Trophoblast cell (in vitro differentiated cells and primary cell): ENCODE measurements around the gene HDAC8.
A peak's percentile ranks its signal among the peaks of the same experiment; 100 is the strongest.
"Not testable (repeated sequence)": the region's sequence is repeated elsewhere in the genome, so short reads cannot be mapped to it uniquely, and the experiment has no call there.

Source experiments
- DNase-seq, 2 donors: peaks; one replicate each; pipeline ENCODE4 v3.0.0-alpha.2; 2016
- H2AFZ ChIP-seq: 2 replicates; pipeline ENCODE4 v1.6.1; 2013; ENCODE audit warnings: low read length, moderate library complexity, mild to moderate bottlenecking; ENCODE audit not compliant: insufficient read depth, poor library complexity
- H2AK5ac ChIP-seq: 2 replicates; pipeline ENCODE4 v1.6.1; 2013; ENCODE audit warnings: mild to moderate bottlenecking, low read length
- H2BK120ac ChIP-seq: 2 replicates; pipeline ENCODE4 v1.6.1; 2013; ENCODE audit warnings: low read length, mild to moderate bottlenecking, moderate library complexity; ENCODE audit not compliant: insufficient read depth, poor library complexity
- H2BK12ac ChIP-seq: 2 replicates; pipeline ENCODE4 v1.6.1; 2013; ENCODE audit warnings: mild to moderate bottlenecking, low read length, moderate library complexity
- H2BK5ac ChIP-seq: 2 replicates; pipeline ENCODE4 v1.6.1; 2013; ENCODE audit warnings: low read length, low read depth, moderate library complexity, mild to moderate bottlenecking; ENCODE audit not compliant: poor library complexity
- H3K14ac ChIP-seq: 2 replicates; pipeline ENCODE4 v1.6.1; 2013; ENCODE audit warnings: mild to moderate bottlenecking, low read length
- H3K18ac ChIP-seq: 2 replicates; pipeline ENCODE4 v1.6.1; 2013; ENCODE audit warnings: mild to moderate bottlenecking, low read length
- H3K23ac ChIP-seq: 2 replicates; pipeline ENCODE4 v1.6.1; 2013; ENCODE audit warnings: low read length
- H3K27ac ChIP-seq: 2 replicates; pipeline ENCODE4 v1.5.1; 2013; ENCODE audit warnings: low read depth, mild to moderate bottlenecking, inconsistent platforms, low read length, moderate library complexity
- H3K27me3 ChIP-seq: 2 replicates; pipeline ENCODE4 v1.6.1; 2013; ENCODE audit warnings: inconsistent platforms, mild to moderate bottlenecking, low read length, moderate library complexity; ENCODE audit not compliant: insufficient read depth
- H3K36me3 ChIP-seq, 2 experiments: 1 replicate in 1 of 2; 2 replicates in 1 of 2; pipeline ENCODE4 v1.6.1; 2013; ENCODE audit warnings: low read length in 2 of 2, mild to moderate bottlenecking in 2 of 2, moderate library complexity in 1 of 2; ENCODE audit not compliant: insufficient read depth in 2 of 2, control insufficient read depth in 1 of 2
- H3K4ac ChIP-seq: 2 replicates; pipeline ENCODE4 v1.6.1; 2013; ENCODE audit warnings: low read depth, mild to moderate bottlenecking, low read length, moderate library complexity
- H3K4me1 ChIP-seq, 2 experiments: 1 replicate in 1 of 2; 2 replicates in 1 of 2; pipeline ENCODE4 v1.6.1; 2013; ENCODE audit warnings: low read length in 2 of 2, mild to moderate bottlenecking in 2 of 2, moderate library complexity in 1 of 2; ENCODE audit not compliant: insufficient read depth in 2 of 2, control insufficient read depth in 1 of 2
- H3K4me2 ChIP-seq: 2 replicates; pipeline ENCODE4 v1.6.1; 2013; ENCODE audit warnings: inconsistent platforms, mild to moderate bottlenecking, low read length, moderate library complexity
- H3K4me3 ChIP-seq: 2 replicates; pipeline ENCODE4 v1.5.1; 2013; ENCODE audit warnings: mild to moderate bottlenecking, low read depth, low read length, inconsistent platforms
- H3K79me1 ChIP-seq: one replicate; pipeline ENCODE4 v1.6.1; 2013; ENCODE audit warnings: low read length
- H3K79me2 ChIP-seq: 2 replicates; pipeline ENCODE4 v1.6.1; 2013; ENCODE audit warnings: low read length, mild to moderate bottlenecking; ENCODE audit not compliant: control insufficient read depth, insufficient read depth, poor library complexity
- H3K9ac ChIP-seq: 2 replicates; pipeline ENCODE4 v1.6.1; 2013; ENCODE audit warnings: mild to moderate bottlenecking, low read length
- H3K9me3 ChIP-seq: 2 replicates; pipeline ENCODE4 v1.6.1; 2013; ENCODE audit warnings: low read depth, mild to moderate bottlenecking, control low read depth, inconsistent platforms, low read length; ENCODE audit not compliant: insufficient read depth
- H4K12ac ChIP-seq: 2 replicates; pipeline ENCODE4 v1.6.1; 2013; ENCODE audit warnings: low read depth, mild to moderate bottlenecking, low read length, moderate library complexity
- H4K8ac ChIP-seq: 2 replicates; pipeline ENCODE4 v1.6.1; 2013; ENCODE audit warnings: low read depth, mild to moderate bottlenecking, low read length, moderate library complexity
- H4K91ac ChIP-seq: one replicate; pipeline ENCODE4 v1.6.1; 2013; ENCODE audit warnings: low read depth, mild to moderate bottlenecking, low read length, moderate library complexity
- WGBS: extraction: QIAGEN DNeasy Blood & Tissue Kit; methylation state at CpG from one replicate; pipeline ENCODE4 v1.1.7; 2013; ENCODE audit warnings: missing lambda C conversion rate; ENCODE audit not compliant: insufficient read length, insufficient coverage; ENCODE audit errors: extremely low coverage; 5-methylcytosine and 5-hydroxymethylcytosine counted together

The HDAC8 gene

DNA sequence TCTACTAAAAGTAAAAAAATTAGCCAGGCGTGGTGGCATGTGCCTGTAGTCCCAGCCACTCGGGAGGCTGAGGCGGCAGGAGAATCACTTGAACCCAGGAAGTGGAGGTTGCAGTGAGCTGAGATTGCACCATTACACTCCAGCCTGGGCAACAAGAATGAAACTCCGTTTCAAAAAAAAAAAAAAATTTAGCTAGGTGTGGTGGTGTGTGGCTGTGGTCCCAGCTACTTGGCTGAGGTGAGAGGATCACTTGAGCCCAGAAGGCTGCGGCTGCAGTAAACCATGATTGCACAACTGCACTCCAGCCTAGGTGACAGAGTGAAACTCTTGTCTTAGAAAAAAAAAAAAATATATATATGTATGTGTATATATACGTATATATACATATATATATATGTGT, 20.2 kb downstream of the HDAC8 start:
- not testable (repeated sequence) for H2BK12ac ChIP-seq, H3K4ac ChIP-seq, H3K14ac ChIP-seq, H3K18ac ChIP-seq, H2AK5ac ChIP-seq, H2BK120ac ChIP-seq, H3K4me1 ChIP-seq, H3K4me2 ChIP-seq, H3K9me3 ChIP-seq, H4K91ac ChIP-seq, H3K9ac ChIP-seq, H3K27ac ChIP-seq, H3K79me2 ChIP-seq, DNase-seq, H3K23ac ChIP-seq, H3K4me3 ChIP-seq, H3K79me1 ChIP-seq, H3K27me3 ChIP-seq, H2BK5ac ChIP-seq, H2AFZ ChIP-seq, H4K12ac ChIP-seq, H3K36me3 ChIP-seq, H4K8ac ChIP-seq
- WGBS: no CpG with 5 or more reads among the region's 6 CpGs

DNA sequence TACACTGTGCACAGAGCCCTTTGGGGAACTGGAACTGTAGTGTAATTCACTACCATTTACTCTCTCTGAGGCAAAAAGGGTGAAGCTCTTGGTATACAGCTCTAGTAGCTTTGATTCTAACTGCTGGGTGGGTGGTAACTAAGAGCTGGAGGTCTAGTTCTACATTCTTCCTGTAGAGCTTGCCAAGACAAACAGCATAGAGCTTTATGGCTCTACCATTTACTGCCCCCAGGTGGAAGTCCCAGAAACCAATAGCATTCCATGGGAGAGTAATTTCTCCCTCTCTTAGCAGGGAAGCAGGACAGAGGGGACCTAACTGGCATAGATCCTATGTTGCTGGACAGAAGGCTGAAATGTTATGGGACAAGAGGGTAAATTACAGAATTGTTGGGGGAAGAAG, 26.7 kb downstream of the HDAC8 start:
- Histone ChIP-seq H4K8ac (no peak overlapping the region), H4K12ac (no peak overlapping the region), H2AK5ac (no peak overlapping the region), H2BK120ac (no peak overlapping the region), H2AFZ (no peak overlapping the region), H3K4me1 (no peaks in the 10 kb centered on the region), H3K4me3 (no peak overlapping the region), H3K18ac (no peak overlapping the region), H3K27me3 (no peaks in the 10 kb centered on the region), H3K9me3 (no peaks in the 10 kb centered on the region), H3K9ac (no peak overlapping the region), H2BK5ac (no peak overlapping the region), H3K4me2 (no peak overlapping the region), H4K91ac (no peak overlapping the region), H3K23ac (no peak overlapping the region), H3K79me2 (no peaks in the 10 kb centered on the region), H3K4ac (no peak overlapping the region), H3K27ac (no peak overlapping the region), H3K79me1 (no peaks in the 10 kb centered on the region), H2BK12ac (no peak overlapping the region), H3K36me3 (peaks cover 0 to 5% of the 10 kb centered on the region in 2 experiments), H3K14ac (no peak overlapping the region)
- no peak for DNase-seq

DNA sequence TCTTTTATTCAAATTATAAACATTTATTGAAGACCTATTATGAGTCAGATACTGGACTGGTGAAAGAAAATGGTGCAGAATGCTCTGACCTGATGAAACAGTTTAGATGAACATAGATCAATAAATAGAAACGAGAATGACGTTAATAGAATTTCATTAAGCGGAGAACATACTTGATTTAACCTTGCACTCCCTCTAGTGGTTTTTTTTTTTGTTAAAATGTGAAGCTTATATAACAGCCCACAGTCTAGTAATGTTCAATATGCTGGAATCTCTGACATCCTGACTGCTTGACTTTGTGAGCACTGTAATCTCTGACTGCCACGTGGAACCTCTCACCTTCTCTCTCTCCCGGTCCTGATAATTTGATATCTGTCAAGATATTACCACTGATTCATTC, 32.3 kb downstream of the HDAC8 start:
- H3K23ac ChIP-seq: no peak overlapping the region
- H3K79me2 ChIP-seq: no peaks in the 10 kb centered on the region
- no peak overlapping the region for H3K4me3 ChIP-seq
- H2AFZ ChIP-seq: no peak overlapping the region
- no peak overlapping the region for H3K4ac ChIP-seq
- no peak overlapping the region for H4K12ac ChIP-seq
- H3K18ac ChIP-seq: no peak overlapping the region
- H2BK5ac ChIP-seq: no peak overlapping the region
- no CpG with 5 or more reads among the region's 5 CpGs for WGBS
- H2BK12ac ChIP-seq: no peak overlapping the region
- H3K9me3 ChIP-seq: no peaks in the 10 kb centered on the region
- H3K4me2 ChIP-seq: no peak overlapping the region
- H3K79me1 ChIP-seq: no peaks in the 10 kb centered on the region
- no peak overlapping the region for H3K27ac ChIP-seq
- H4K91ac ChIP-seq: no peak overlapping the region
- DNase-seq: peak in 1 of 2 donors; percentile 39
- H3K27me3 ChIP-seq: no peaks in the 10 kb centered on the region
- H3K4me1 ChIP-seq: no peaks in the 10 kb centered on the region
- H3K14ac ChIP-seq: no peak overlapping the region
- H3K36me3 ChIP-seq: peaks cover 0 to 5% of the 10 kb centered on the region in 2 experiments
- no peak overlapping the region for H2BK120ac ChIP-seq
- no peak overlapping the region for H2AK5ac ChIP-seq
- no peak overlapping the region for H3K9ac ChIP-seq
- no peak overlapping the region for H4K8ac ChIP-seq

DNA sequence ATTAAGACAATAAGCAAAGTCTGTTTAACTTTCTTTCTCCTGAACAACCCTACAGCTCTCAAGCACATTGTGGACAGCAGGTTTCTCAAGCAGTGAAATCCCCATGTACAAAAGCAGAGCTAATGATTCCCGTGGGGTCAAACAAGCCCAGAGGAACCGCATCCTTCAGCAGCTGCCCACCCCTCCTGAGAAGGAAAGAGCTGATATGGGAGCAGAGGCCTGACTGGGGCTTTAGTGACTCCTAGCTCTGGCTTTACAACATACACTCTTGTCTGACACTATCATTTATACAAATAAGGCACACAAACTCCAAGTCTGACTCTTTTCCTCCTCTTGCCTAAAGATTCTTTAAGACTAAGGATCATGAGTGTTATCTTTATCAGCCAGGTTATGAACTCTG, 32.8 kb downstream of the HDAC8 start:
- H3K14ac ChIP-seq: no peak overlapping the region
- H3K4ac ChIP-seq: no peak overlapping the region
- H3K4me3 ChIP-seq: no peak overlapping the region
- no peak overlapping the region for H3K9ac ChIP-seq
- no peak overlapping the region for H3K23ac ChIP-seq
- no peak overlapping the region for H3K4me2 ChIP-seq
- H3K18ac ChIP-seq: no peak overlapping the region
- H3K36me3 ChIP-seq: peaks cover 0 to 5% of the 10 kb centered on the region in 2 experiments
- no peak overlapping the region for H2BK12ac ChIP-seq
- no peak overlapping the region for H4K91ac ChIP-seq
- H3K27ac ChIP-seq: no peak overlapping the region
- no peak overlapping the region for H4K12ac ChIP-seq
- no peaks in the 10 kb centered on the region for H3K27me3 ChIP-seq
- H3K9me3 ChIP-seq: no peaks in the 10 kb centered on the region
- no peak overlapping the region for H2AFZ ChIP-seq
- H2BK120ac ChIP-seq: no peak overlapping the region
- no peak overlapping the region for H2BK5ac ChIP-seq
- DNase-seq: no peak
- H3K79me2 ChIP-seq: no peaks in the 10 kb centered on the region
- no peak overlapping the region for H4K8ac ChIP-seq
- H2AK5ac ChIP-seq: no peak overlapping the region
- no peaks in the 10 kb centered on the region for H3K4me1 ChIP-seq
- WGBS: no CpG with 5 or more reads among the region's 2 CpGs
- H3K79me1 ChIP-seq: no peaks in the 10 kb centered on the region
